HG03442 (cell line): ENCODE measurements around the gene TREM1.
"Not testable (repeated sequence)": the region's sequence is repeated elsewhere in the genome, so short reads cannot be mapped to it uniquely, and the experiment has no call there.

ENCODE experiments used
- ATAC-seq: cut with Tn5 transposase; IDR thresholded peaks from one replicate; pipeline ENCODE4 v1.9.1; 2021; ENCODE audit warnings: mild to moderate bottlenecking, moderate library complexity; ENCODE audit not compliant: unreplicated experiment

Gene TREM1

DNA sequence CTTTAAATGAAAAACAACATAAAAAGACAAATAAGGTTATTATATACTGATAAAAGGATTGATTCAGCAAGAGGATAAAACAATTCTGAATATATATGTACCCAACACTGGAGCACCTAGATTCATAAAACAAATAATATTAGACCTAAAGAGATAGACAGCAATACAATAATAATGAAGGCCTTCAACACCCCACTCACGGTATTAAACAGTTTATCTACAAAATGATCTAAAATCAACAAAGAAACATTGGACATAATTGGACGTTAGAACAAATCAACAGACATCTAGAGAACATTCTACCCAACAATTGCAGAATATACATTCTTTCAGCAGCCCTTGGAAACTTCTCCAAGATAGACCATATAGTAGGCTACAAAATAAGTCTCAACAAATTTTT lies 24.1 kb downstream of the TREM1 start:
- ATAC-seq: no peak

DNA sequence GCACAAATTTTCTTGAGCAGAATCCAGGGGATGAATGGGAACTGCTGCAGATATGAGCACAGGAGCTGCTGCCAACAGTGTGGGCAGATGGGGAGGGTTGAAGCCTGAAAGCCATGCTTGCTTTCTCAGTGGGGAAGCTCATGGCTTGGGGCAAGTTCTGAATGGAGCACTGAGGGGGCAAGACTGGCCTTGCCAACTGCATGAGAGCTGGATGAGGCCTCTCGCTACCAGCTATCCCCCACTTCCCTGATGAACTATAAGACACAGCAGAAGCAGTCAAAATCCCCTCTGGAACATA lies 28.3 kb downstream of the TREM1 start:
- ATAC-seq: no peak

DNA sequence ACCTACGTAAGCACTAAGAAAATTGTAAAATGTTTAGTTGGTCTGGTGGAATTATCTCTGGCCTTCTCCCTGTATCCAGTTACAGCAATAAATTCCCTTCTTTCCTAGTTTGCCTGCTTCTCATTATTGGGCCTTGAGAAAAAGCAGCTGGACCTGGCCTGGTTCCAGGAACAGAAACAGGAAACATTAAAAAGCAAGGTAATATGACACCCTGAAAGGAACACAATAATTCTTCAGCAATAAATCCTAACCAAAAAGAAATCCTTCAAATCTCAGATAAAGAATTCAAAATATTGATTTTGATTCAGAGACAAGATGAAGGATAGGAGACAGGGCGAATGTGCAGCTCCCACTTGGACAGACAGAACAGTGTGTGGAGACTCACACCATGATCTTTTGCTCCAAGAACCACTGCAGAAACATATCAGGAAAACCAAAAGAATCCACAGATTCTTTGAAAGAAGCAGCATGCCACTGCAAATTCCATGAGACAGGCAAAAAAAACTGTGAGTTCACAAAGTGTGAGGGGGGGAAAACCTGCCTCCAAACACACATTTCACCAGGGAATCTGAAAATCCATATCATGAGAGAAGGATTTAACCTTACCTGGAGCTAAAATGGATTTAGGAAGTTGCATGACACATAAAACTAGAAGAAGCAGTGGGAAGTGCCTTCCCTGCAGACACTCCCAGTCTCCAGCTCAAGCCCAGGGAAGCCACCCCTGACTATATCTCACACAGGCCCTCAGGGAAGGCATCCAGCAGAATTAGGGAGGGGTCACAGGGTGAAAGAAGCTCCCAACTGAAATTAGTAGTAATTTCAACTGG lies 28.9 kb downstream of the TREM1 start:
- no peak for ATAC-seq

GRCh38 chr6:41256383-41256782 lies 30.1 kb downstream of the TREM1 start:
- ATAC-seq: peak; percentile 69

- no peak for ATAC-seq
Observed at GRCh38 chr6:41255638-41256246, 30.7 kb downstream of the TREM1 start.

GRCh38 chr6:41255110-41255509 lies 31.4 kb downstream of the TREM1 start:
- ATAC-seq: no peak

- no peak for ATAC-seq
Observed at GRCh38 chr6:41252401-41253169, 33.9 kb downstream of the TREM1 start.

DNA sequence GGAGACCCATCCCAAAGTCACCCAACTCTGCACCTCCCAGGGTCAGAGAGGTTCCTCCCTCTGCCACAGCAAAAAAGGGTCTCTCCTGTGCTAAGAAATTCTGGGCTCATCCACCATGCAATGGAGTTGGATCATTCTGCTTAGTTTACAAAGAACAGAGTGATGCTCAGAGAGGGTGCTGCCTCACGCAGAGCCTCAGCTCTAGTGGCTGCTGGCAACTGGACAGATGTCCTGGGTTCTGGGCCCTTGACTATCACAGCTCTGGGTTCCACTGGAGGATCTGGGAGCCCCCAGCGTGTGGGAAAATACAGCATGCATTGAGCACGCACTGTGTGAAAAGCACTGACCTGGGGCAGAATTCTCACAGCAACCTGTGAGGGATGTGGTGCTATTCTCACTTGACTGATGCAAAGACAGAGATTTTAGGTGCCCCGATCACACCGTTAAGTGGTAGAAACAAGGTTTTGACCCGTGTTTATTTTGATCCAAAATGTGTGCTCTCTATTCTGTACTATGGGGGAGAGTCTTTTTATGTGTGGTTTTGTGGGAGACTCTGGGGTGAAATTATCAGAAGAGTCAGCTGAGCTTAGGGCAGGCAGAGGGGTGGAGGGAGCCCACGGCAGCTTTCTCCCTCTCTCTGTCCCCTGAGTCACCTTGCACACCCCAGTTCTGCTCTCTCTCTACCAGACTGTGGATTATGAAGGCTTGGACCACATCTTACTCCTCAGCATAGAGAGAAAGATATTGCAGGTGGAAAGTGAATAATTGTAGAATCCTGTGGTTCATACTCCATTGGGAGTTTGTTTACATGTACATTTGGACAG lies 38.4 kb downstream of the TREM1 start:
- no peak for ATAC-seq

DNA sequence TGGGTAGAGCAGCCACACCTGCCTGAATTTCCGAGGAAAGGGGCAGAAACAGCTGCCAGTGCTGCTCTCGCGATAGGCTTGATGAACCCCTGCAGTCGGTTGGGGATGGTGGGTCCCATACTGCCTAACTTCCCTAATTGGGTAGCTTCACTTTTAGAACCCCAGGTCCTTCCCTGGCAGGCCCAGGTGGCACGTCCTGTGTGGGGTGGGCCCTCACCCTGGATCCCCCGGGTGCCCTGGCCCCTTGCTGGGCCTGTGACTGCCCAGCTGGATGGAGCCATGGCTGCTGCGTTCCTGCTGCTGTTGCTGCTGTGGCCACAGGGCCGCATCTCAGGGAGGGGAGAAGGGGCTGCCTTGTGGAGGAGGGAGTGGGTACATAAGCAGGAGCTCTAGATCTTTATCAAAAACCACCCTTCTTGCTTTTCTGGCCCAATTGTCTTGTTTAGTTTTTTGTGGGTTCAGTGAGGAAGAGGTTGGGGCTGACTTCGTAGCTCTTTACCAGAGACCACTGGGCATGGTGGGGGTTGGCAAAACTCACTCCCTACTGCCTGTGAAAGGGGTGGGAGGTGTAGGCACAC lies 39.1 kb downstream of the TREM1 start:
- ATAC-seq: no peak

DNA sequence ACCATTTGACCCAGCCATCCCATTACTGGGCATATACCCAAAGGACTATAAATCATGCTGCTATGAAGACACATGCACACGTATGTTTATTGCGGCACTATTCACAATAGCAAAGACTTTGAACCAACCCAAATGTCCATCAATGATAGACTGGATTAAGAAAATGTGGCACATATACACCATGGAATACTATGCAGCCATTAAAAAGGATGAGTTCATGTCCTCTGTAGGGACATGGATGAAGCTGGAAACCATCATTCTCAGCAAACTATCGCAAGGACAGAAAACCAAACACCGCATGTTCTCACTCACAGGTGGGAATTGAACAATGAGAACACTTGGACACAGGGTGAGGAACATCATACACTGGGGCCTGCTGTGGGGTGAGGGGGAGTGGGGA lies 40.0 kb downstream of the TREM1 start:
- not testable (repeated sequence) for ATAC-seq

DNA sequence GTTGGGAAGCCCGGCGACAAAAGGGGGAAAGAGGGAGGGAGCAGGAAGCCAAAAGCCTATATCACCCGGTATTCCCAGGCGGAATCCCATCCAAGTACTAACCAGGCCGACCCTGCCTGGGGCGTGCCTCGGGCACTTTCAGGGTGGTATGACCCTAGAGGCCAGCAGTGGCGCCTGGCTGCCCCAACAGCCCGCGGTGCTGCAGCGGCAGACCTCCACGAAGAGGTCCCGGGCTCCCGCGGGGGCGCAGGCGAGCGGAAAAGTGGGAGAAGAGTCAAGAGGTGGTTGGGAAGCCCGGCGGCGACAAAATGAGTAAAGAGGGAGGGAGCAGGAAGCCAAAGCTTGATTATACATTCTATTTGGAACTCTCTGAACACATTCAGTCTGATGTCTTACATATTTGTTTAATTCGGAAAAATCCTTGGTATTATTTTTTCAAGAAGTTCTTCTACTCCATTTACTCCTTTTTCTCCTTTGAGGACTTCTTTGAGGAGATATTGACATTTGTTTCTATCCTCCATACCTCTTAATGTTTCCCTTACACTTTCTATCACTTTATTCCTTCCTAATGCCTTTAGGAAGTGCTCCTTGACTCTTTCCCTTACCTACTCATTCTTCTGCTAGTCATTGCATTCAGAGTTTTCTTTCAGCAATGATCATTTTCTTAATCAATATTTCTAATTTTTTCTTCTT lies 46.9 kb downstream of the TREM1 start:
- ATAC-seq: no peak

DNA sequence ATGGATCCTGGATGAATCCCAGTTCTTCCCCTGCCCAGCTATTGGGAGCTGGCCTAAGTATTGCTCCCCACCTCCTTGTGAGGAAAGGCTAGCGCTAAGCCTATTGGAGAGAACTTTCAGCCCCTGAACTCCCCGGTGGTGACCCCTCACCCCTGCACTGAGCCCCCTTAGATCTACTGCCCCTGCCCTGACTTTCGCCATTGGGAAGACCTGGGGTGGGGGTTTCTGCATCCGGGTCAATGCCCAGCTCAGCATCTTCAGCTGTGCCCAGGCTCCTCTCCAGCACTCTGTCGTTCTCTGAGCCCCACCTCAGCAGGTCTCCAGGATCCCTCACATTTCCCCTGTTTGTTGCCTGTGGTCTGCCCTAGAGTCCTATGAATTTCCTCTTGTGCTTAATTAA lies 49.4 kb downstream of the TREM1 start:
- ATAC-seq: no peak

DNA sequence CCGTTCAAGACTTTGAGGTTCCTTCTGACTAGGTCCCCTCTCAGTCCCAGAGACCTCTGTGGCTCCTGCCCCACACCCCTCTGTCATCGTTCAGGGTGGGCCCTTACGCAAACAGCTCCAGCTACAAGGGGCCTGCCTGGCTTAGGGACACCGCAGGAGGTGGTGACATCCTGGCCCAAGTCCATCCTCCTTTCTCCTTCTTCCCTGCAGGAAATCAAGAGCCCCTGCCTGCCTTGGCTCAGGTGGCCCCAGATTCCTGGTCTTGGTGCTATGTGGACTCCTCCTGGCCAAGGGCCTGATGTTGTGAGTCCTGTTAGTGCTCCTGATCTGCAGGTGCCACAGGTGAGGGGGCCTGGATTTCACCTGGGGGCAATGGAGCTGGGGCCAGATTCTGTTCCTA lies 50.2 kb downstream of the TREM1 start:
- no peak for ATAC-seq

GRCh38 chr6:41232667-41233066 lies 53.8 kb downstream of the TREM1 start:
- ATAC-seq: no peak

GRCh38 chr6:41231246-41231645 lies 55.2 kb downstream of the TREM1 start:
- no peak for ATAC-seq

DNA sequence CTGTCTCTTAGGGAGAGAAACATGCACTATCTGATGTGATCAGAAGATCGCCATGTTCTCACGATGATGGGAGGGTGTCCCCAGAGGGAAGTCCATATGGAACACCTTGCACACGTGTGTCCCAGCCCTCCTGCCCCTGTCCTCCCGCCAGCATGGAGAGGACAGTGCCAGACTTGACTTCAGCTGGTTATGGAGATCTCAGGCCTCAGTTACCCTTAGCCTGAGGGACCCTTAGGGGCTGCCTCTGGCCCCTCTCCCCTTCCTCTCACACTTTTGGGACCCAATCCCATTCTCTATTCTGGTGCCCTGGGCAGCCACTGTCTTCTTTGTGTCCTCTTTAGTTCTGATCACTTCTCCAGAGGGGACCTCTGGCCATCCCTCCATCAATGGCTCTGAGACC lies 56.8 kb downstream of the TREM1 start:
- ATAC-seq: no peak

DNA sequence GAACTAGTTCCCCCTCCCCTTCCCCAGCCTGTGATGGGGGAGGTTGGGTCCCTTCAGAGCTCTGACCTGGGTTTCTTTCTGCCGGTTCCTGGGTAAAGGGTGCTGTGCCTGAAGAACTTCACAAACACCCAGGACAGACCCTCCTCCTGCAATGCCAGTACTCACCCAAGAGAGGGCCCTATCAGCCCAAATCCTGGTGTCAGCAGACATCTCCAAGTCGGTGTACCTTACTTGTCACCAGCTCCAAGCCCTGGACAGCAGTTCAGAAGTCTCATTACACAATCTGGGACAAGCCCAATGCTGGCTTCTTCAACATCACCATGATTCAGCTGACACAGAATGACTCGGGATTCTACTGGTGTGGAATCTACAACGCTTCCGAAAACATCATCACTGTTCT lies 57.9 kb downstream of the TREM1 start:
- ATAC-seq: no peak

DNA sequence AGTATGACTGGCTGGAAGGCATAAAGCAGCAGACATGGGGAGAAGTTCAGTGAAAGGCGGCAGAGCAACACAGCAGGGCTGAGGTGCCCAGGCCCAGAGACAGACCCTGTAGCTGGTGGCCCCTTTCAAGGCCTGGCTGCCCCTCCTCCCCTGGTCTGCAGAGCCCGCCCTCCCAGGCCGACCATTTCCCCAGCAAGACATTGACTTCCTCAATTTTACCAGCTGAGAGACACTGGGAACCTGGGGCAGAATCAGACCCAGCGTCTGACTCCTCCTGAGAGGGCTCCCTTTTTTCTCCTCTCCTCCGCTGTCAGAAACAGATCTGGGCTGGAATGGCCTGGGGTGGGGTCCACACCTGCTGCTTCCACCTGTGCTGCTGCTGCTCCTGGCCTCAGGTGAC lies 58.4 kb downstream of the TREM1 start, which contains the start of gene TREML4:
TREML4 (plus strand) TSS at position 254 of the 400 bp plus-strand sequence; CDS start at position 333, 79 bp downstream.
- no peak for ATAC-seq

DNA sequence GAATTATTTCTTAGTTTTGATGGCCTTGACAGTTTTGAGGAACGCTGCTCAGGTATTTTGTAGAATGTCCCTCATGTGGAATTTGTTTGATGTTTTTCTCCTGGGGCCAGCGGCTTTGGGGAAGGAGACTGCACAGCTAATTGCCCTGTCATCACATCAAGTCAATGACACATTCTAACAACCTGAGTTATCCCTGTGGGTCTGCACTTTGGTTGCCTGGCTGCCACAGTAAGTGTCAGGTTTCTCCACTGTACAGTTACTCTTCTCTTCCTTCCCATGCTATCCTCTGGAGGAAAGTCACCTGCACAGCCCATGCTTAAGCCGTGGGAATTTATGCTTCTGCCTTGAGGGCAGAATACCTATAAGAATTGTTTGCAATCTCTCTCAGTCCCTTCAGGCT lies 59.7 kb downstream of the TREM1 start:
- no peak for ATAC-seq

DNA sequence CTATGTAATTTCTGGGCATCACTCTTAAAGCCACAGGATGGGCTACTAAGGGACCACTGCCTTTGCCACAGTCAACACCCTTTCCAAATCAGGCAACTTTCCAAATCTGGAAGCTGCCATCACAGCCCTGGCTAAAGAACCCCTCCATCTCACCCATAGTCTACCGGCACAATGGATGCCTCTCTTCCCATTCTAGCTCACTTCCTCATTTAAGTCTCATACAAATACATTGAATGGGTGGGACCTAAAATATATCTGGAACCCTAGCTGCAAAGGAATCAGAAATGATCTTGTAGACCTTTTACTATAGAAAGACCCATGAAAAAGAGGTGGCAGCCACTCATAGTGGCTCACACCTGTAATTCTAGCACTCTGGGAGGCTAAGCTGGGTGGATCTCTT lies 61.7 kb downstream of the TREM1 start:
- no peak for ATAC-seq
